Breast epithelium (tissue), 3 donors: ENCODE results near the gene CLASP1.

Experiments used
- POLR2A ChIP-seq: fragments of 450-650 bp; IDR thresholded peaks from one replicate; pipeline ENCODE4 v1.6.1; 2016; ENCODE audit warnings: antibody characterized with exemption, mild to moderate bottlenecking, moderate library complexity
- POLR2AphosphoS5 ChIP-seq, 3 donors: sonication (generic); formaldehyde crosslinking; IDR thresholded peaks; one replicate each; pipeline ENCODE4 v1.6.1; 2017; ENCODE audit warnings: antibody characterized with exemption in 3 of 3
- TF ChIP-seq, protein P1 (sequence below), 3 donors: fragments of 450-650 bp; IDR thresholded peaks; one replicate each; pipeline ENCODE4 v1.5.1; 2016 to 2017; ENCODE audit warnings: antibody characterized with exemption in 3 of 3, mild to moderate bottlenecking in 3 of 3, moderate library complexity in 3 of 3

DNA sequence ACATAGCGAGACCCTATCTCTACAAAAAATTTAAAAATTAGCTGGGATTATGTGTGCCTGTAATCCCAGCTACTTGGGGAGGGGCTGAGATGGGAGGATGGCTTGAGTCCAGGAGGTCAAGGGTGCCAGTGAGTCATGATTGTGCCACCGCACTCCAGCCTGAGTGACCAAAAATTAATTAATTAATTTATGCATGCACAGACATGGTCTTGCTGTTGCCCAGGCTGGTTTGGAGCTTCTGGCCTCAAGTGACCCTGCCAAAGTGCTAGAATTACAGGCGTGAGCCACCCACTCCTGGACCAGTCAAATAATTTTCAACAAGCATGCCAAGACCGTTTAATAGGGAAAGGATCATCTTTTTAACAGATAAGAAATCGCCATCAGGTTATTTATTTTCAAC, 306.5 kb downstream of the CLASP1 start:
- TF ChIP-seq, protein P1, sequence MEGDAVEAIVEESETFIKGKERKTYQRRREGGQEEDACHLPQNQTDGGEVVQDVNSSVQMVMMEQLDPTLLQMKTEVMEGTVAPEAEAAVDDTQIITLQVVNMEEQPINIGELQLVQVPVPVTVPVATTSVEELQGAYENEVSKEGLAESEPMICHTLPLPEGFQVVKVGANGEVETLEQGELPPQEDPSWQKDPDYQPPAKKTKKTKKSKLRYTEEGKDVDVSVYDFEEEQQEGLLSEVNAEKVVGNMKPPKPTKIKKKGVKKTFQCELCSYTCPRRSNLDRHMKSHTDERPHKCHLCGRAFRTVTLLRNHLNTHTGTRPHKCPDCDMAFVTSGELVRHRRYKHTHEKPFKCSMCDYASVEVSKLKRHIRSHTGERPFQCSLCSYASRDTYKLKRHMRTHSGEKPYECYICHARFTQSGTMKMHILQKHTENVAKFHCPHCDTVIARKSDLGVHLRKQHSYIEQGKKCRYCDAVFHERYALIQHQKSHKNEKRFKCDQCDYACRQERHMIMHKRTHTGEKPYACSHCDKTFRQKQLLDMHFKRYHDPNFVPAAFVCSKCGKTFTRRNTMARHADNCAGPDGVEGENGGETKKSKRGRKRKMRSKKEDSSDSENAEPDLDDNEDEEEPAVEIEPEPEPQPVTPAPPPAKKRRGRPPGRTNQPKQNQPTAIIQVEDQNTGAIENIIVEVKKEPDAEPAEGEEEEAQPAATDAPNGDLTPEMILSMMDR (IDR thresholded peaks at IDR 0.05): no peak
- no peak for TF ChIP-seq POLR2A
- TF ChIP-seq POLR2AphosphoS5 (IDR thresholded peaks at IDR 0.05): no peak
